ENCODE measurements around the gene GTF3A. TPM values are rescaled to one million over a fixed set of nuclear protein-coding genes. Genes with fewer than 3 reads are reported as not detected.

The GTF3A gene
- total and polyA plus RNA-seq, 2 of the 8 experiments (the other 6 are each of a cell fraction or from before 2014, with no cell fraction given) = 41.6 to 96.5 TPM

DNA sequence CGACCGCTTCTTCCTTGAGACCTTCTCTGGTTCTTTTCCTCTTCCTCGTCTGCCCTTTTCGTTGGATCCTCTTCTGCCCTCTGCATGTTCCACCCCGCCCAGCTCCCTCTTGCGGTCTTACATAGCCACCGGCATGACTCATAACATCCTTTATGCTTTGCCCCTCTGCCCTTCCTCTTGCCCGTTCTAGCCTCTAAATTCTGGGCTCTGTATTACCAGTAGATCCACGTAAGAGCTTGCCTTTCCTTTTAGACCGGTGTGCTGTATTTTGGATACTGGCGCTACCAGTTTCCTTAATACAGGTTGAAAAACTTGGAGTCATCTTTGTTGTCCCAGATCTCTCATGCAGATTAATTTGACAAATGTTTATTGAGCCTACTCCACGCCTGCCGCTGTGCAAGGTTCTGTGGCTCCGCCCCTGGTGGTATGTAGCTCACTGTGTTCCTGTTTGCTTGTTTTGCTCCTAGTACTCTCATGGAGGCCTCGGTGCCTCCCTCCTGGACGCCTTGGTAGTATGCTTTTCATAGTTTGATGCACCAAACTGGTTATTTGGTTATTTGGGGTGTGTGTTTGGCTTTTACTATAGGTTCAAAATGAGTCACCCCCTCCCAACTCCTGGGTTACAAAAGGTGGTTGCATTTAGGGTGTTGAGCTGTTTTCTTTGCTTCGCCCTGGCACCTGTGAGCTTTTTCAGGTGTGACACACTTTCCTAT, 1.7 kb downstream of the GTF3A start (continued):
- TF ChIP-seq, protein P1, sequence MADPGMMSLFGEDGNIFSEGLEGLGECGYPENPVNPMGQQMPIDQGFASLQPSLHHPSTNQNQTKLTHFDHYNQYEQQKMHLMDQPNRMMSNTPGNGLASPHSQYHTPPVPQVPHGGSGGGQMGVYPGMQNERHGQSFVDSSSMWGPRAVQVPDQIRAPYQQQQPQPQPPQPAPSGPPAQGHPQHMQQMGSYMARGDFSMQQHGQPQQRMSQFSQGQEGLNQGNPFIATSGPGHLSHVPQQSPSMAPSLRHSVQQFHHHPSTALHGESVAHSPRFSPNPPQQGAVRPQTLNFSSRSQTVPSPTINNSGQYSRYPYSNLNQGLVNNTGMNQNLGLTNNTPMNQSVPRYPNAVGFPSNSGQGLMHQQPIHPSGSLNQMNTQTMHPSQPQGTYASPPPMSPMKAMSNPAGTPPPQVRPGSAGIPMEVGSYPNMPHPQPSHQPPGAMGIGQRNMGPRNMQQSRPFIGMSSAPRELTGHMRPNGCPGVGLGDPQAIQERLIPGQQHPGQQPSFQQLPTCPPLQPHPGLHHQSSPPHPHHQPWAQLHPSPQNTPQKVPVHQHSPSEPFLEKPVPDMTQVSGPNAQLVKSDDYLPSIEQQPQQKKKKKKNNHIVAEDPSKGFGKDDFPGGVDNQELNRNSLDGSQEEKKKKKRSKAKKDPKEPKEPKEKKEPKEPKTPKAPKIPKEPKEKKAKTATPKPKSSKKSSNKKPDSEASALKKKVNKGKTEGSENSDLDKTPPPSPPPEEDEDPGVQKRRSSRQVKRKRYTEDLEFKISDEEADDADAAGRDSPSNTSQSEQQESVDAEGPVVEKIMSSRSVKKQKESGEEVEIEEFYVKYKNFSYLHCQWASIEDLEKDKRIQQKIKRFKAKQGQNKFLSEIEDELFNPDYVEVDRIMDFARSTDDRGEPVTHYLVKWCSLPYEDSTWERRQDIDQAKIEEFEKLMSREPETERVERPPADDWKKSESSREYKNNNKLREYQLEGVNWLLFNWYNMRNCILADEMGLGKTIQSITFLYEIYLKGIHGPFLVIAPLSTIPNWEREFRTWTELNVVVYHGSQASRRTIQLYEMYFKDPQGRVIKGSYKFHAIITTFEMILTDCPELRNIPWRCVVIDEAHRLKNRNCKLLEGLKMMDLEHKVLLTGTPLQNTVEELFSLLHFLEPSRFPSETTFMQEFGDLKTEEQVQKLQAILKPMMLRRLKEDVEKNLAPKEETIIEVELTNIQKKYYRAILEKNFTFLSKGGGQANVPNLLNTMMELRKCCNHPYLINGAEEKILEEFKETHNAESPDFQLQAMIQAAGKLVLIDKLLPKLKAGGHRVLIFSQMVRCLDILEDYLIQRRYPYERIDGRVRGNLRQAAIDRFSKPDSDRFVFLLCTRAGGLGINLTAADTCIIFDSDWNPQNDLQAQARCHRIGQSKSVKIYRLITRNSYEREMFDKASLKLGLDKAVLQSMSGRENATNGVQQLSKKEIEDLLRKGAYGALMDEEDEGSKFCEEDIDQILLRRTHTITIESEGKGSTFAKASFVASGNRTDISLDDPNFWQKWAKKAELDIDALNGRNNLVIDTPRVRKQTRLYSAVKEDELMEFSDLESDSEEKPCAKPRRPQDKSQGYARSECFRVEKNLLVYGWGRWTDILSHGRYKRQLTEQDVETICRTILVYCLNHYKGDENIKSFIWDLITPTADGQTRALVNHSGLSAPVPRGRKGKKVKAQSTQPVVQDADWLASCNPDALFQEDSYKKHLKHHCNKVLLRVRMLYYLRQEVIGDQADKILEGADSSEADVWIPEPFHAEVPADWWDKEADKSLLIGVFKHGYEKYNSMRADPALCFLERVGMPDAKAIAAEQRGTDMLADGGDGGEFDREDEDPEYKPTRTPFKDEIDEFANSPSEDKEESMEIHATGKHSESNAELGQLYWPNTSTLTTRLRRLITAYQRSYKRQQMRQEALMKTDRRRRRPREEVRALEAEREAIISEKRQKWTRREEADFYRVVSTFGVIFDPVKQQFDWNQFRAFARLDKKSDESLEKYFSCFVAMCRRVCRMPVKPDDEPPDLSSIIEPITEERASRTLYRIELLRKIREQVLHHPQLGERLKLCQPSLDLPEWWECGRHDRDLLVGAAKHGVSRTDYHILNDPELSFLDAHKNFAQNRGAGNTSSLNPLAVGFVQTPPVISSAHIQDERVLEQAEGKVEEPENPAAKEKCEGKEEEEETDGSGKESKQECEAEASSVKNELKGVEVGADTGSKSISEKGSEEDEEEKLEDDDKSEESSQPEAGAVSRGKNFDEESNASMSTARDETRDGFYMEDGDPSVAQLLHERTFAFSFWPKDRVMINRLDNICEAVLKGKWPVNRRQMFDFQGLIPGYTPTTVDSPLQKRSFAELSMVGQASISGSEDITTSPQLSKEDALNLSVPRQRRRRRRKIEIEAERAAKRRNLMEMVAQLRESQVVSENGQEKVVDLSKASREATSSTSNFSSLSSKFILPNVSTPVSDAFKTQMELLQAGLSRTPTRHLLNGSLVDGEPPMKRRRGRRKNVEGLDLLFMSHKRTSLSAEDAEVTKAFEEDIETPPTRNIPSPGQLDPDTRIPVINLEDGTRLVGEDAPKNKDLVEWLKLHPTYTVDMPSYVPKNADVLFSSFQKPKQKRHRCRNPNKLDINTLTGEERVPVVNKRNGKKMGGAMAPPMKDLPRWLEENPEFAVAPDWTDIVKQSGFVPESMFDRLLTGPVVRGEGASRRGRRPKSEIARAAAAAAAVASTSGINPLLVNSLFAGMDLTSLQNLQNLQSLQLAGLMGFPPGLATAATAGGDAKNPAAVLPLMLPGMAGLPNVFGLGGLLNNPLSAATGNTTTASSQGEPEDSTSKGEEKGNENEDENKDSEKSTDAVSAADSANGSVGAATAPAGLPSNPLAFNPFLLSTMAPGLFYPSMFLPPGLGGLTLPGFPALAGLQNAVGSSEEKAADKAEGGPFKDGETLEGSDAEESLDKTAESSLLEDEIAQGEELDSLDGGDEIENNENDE (IDR thresholded peaks at IDR 0.05; ENCODE audit: insufficient replicate concordance, low read length) = no peak
- no peak for TF ChIP-seq GABPA (IDR thresholded peaks at IDR 0.05; ENCODE audit: borderline replicate concordance, insufficient read depth, low read length)
- no peak for TF ChIP-seq CBX5 (IDR thresholded peaks at IDR 0.05; ENCODE audit: low read depth, low read length)
- no peak for TF ChIP-seq CTBP2 (IDR thresholded peaks at IDR 0.05; ENCODE audit: borderline replicate concordance, insufficient read depth, insufficient read length, low read length)
- TF ChIP-seq TAF1 (IDR thresholded peaks at IDR 0.05; ENCODE audit: low read depth, low read length) = no peak
- no peak for TF ChIP-seq HDAC2 (IDR thresholded peaks at IDR 0.05; ENCODE audit: borderline replicate concordance in 1 of 2, low read depth in 2 of 2, low read length in 2 of 2)
- TF ChIP-seq EZH2 (IDR thresholded peaks at IDR 0.05; ENCODE audit: low read depth, low read length, severe bottlenecking) = no peak
- no peak for TF ChIP-seq CHD1 (IDR thresholded peaks at IDR 0.05; ENCODE audit: low read depth, low read length)
